Subcutaneous adipose tissue (tissue), 4 donors: ENCODE measurements around the gene GPR12. TPM values are rescaled to one million over a fixed set of nuclear protein-coding genes. Genes with fewer than 3 reads are reported as not detected.

Source experiments
- total RNA-seq, 4 donors: library from RNA; depleted of rRNA; stranded (reverse); fragments of >200 nt; gene quantifications; one replicate each; pipeline ENCODE4 v1.1.0, GENCODE V29; 2016
- TF ChIP-seq, protein P1 (sequence below): fragments of 450-650 bp; IDR thresholded peaks from one replicate; pipeline ENCODE4 v1.5.1; 2016; ENCODE audit warnings: low read depth, mild to moderate bottlenecking, control low read depth, antibody characterized with exemption, moderate library complexity

GPR12 gene
- total RNA-seq, 4 donors from 2014 or later: 0.16 to 0.44 (median 0.17) TPM; not detected in 1

DNA sequence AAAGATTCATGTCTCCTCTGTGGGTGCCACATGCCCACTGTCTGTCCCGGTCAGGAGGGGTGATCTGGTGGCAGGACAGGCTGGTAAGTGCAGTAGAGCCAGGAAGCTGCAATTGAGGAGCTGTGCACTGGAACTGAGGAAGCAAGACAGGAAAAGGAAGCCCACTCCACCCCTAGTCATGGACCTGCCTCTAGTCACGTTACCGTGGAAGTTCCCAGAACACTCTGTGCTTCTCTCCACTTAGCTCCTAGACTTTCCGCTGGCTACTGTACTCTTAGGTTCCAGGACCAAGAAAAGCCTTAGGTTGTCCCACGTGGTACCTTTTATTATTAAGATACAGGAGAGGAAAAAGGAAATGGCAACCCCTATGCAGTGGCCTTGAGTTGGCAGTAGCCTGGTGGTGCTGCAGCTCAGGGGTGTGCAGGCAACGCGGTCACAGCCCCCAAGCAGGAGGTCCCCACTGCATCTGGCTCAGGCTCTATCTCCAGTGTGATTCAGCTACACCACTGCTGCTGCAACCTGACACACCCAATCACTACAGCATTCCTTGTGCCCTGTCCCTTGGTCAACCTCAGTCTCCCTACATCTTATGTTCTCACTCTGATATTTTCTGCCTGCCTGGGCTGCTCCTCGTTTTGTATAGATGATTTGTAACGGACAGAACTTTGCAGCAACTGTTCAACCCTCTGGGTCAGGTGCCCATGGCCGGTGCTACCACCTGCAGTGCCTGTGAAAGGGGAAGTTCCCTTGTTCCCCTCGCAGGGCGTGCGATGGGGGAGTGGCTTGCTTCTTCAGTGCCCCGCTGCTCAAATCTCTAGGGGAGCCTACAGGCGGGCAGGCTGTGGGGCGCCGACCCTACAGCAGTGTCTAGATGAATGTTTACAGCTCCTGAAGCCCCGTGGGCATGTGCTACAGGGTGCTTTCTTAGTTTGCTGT lies 24.4 kb upstream of the GPR12 start:
- TF ChIP-seq, protein P1, sequence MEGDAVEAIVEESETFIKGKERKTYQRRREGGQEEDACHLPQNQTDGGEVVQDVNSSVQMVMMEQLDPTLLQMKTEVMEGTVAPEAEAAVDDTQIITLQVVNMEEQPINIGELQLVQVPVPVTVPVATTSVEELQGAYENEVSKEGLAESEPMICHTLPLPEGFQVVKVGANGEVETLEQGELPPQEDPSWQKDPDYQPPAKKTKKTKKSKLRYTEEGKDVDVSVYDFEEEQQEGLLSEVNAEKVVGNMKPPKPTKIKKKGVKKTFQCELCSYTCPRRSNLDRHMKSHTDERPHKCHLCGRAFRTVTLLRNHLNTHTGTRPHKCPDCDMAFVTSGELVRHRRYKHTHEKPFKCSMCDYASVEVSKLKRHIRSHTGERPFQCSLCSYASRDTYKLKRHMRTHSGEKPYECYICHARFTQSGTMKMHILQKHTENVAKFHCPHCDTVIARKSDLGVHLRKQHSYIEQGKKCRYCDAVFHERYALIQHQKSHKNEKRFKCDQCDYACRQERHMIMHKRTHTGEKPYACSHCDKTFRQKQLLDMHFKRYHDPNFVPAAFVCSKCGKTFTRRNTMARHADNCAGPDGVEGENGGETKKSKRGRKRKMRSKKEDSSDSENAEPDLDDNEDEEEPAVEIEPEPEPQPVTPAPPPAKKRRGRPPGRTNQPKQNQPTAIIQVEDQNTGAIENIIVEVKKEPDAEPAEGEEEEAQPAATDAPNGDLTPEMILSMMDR: no peak

DNA sequence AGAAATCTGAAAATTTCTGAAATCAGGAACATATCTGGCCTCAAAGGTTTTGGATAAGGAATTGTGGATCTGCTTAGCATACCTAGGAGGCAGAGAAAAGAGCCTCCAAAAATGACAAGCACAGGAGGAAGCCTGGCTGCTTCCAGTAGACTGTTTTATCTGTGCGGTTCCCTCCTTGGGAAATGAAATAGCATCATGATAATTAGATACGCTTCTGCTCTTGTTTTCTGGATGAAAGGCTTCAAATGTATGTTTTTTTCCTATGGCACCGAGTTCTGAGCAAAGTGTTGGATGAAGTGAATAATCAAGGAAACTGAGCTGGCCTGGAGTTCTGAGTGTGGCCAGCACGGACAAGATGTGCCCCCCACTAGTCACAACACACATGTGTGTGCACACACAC lies 19.8 kb upstream of the GPR12 start:
- TF ChIP-seq, protein P1: no peak

DNA sequence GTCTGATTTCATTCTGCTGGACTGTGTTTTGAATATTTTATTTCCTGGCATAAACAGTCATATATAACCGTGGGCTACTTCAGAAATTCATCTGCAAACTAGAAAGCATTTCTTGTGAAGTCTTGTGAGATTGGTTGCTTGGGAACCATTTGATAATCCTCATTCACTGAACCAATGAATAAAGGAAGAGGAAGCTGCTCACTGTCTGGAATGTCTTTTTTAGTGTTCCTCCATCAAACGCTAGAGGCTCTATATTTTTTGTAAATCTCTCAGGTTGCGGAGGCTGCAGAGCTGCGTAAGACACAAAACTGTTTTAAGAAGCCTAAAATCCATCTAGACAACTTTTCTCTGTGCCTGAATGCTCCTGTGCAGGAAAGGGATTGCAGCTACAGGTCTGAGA lies 18.7 kb upstream of the GPR12 start:
- TF ChIP-seq, protein P1: no peak

DNA sequence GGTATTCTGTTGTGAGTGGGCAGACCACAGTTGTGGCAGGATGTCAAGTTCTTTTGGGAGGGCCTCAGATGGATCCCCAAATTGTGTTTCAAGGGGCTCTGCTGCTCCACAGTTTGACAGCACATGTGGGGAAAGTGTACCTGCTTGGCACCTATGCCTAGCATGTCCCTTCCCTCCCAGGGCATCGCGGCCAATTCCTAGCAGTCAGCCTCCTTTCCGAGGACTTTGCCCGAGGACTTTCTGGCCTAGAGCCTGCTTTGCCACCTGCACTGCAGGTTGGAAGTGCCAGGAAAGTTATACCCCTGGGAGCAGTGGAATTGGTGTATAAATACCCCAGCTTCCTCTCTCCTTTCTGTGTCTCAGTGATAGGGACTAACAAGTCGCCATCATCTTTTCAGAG lies 11.9 kb upstream of the GPR12 start:
- TF ChIP-seq, protein P1: no peak

DNA sequence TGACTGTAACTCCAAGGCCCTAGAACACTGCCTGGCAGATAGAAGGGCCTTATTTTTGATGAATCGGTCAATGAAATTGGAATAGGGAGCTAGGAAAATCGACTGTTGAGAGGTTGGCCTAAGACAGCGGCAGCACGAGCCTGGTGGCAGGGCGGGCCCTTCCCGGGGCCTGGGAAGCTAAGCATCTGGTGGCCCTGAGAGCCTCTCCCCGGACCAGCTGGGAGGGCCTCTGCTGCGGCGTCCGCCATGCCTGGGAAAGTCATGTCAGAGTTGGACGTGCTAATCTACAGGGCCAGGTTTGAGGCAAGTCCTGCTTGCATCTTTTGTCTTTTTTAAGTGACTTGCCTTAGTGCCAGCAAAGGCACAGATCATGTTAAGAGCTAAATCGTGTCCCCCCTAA lies 11.2 kb upstream of the GPR12 start:
- TF ChIP-seq, protein P1: no peak

DNA sequence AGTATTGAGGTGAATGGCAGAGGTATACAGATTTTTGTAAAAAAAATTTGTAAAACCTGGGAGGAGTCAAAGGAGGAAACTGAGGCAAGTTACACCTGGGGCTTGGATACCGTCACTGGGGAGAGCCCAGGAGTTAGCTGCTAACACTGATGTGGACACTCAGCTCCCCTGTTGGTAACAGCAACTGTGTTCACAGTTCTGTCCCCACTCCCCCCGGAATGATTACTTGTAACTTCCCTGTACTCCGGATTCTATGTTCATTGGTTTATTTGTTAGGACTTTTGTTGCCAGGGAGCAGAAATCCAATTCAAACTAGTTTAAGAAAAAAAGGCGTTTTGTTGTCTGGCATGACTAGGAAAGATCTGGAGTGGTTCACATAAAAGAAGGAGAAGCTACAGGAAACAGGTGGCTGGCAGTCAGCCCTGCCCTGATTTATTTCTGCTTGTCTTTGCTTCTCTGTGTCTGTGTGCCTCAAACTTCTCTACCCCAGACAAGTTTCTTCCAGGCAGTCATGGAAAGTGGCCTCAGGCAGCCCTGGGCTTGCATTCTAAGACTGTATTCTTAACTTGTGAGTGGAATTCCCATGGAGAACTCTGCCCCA lies 2.3 kb upstream of the GPR12 start:
- TF ChIP-seq, protein P1: no peak

DNA sequence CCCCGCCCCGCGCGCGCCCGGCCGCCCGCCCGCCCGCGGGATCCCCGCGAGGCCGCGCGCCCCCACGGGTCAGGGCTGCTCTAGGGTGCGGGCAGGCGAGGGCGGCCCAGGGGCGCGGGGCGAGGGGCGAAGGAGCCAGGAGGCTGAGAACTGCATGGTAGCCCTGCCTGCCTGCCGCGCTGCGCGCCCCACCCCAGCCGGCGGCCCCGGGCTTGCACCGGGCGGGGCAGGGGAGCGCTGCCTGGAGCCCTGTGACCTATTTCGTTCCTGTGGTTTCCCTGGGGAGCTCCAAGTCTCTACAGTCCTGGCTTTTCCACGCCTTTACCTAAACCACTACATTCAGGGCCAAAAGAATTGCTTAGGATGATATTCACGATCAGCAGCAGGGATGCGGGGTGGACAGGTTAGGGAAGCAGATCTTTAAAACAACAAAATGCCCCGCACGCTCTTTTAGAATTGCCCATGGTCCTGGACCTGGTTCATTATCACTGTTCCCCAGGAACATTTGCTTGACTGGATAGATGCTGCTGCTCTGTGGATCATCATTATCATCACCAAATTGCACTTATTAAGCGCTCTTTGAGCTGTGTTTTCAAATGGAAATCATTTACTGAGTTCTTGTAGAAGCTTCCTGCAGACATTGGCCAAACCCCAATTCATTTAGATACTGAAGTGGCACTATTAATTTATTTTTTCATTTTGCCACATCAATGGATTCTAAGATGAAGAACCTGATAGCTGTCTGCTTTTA lies 421 bp upstream of the GPR12 start:
- TF ChIP-seq, protein P1: no peak
